Superior temporal gyrus (tissue), 1 donor: ENCODE measurements around the gene LHX1.

Experiments
- DNase-seq: peaks from one replicate; pipeline ENCODE4 v3.0.0-alpha.2; 2016; ENCODE audit errors: extremely low spot score

LHX1 gene

GRCh38 chr17:36922175-36922574, 15.1 kb upstream of the LHX1 start:
- no peak for DNase-seq

GRCh38 chr17:36923814-36924221, 13.5 kb upstream of the LHX1 start:
- DNase-seq = no peak

- DNase-seq = no peak
These were observed 11.0 kb upstream of the LHX1 start for GRCh38 chr17:36926226-36926625.

- no peak for DNase-seq
These were observed 10.6 kb upstream of the LHX1 start for GRCh38 chr17:36926701-36927100.

- DNase-seq = no peak
These were observed 8.6 kb upstream of the LHX1 start for GRCh38 chr17:36928471-36929345.

- no peak for DNase-seq
These were observed 7.3 kb upstream of the LHX1 start for GRCh38 chr17:36929851-36930582.

- no peak for DNase-seq
These were observed 6.7 kb upstream of the LHX1 start for GRCh38 chr17:36930583-36930900.

GRCh38 chr17:36931096-36931696, 6.1 kb upstream of the LHX1 start:
- DNase-seq = no peak

- DNase-seq = no peak
These were observed 5.4 kb upstream of the LHX1 start for GRCh38 chr17:36931697-36932382.

GRCh38 chr17:36932383-36932693, 4.9 kb upstream of the LHX1 start:
- DNase-seq = no peak

GRCh38 chr17:36932694-36933511, 4.4 kb upstream of the LHX1 start:
- DNase-seq = no peak

GRCh38 chr17:36933512-36934143, 3.6 kb upstream of the LHX1 start:
- DNase-seq = no peak

GRCh38 chr17:36934144-36934691, 3.1 kb upstream of the LHX1 start:
- DNase-seq = no peak

GRCh38 chr17:36934692-36935630, 2.3 kb upstream of the LHX1 start:
- DNase-seq = no peak

- DNase-seq = no peak
These were observed 1.4 kb upstream of the LHX1 start for GRCh38 chr17:36935671-36936454.

GRCh38 chr17:36936455-36937000, 747 bp upstream of the LHX1 start:
- no peak for DNase-seq

GRCh38 chr17:36937959-36938565, 787 bp downstream of the LHX1 start:
- no peak for DNase-seq

GRCh38 chr17:36938566-36939051, 1.3 kb downstream of the LHX1 start:
- DNase-seq = no peak
